HG02870 (cell line): ENCODE measurements around the gene FADS3.

Source experiments
- ATAC-seq: cut with Tn5 transposase; IDR thresholded peaks from one replicate; pipeline ENCODE4 v1.9.1; 2021; ENCODE audit warnings: mild to moderate bottlenecking, moderate library complexity; ENCODE audit not compliant: unreplicated experiment

The FADS3 gene

DNA sequence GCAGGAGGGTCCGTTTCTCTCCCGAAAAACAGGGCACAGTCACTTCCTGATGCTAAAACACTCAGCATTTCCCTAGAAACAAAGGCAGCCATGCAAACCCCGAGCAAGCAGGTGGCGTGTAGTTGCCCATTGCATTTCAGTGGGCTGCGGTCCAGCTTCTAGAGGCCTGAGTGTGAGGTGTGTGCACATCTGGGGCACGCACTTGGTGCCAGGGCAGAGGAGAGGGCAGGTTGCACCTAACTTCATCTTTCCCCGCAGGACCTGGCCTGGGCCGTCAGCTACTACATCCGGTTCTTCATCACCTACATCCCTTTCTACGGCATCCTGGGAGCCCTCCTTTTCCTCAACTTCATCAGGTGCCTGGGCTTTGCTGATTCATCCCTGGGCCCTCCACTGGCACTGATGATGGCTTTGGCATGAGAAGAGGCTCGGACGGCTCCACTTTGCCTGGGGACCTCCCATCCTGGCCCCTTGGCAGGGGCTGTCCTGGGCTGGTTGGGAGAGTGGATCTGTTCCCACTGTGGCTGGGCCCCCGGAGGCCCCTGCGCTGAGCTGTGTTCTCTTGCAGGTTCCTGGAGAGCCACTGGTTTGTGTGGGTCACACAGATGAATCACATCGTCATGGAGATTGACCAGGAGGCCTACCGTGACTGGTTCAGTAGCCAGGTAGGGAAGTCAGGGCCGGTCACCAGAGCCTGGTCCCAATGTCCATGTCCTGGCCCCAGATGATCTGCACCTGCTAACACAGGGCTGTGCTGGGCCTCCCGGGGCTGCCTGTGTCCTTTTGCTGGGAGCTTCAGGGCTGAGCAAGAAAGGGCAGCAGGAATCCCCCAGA lies 28.4 kb downstream of the FADS3 start:
- ATAC-seq, result no peak

DNA sequence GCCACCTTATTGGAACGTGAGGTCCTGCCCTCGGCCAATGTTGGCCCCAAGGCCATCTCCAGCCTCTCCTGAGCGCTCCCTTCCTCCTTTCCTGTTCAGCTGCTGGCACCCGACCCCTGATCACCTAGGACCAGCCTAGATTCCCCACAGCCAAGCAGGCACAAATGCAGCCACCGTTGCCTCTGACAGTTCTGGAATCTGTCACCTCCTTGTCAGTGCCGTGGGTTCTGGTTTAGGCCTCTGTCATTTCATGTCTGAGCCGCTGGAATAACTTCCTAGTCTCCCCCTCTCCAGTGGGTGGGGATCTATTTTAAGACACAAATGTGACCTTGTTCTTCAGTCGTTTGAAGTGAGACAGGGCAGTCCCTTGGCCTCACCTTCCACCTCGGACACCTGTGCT lies 29.7 kb downstream of the FADS3 start:
- ATAC-seq, result no peak

DNA sequence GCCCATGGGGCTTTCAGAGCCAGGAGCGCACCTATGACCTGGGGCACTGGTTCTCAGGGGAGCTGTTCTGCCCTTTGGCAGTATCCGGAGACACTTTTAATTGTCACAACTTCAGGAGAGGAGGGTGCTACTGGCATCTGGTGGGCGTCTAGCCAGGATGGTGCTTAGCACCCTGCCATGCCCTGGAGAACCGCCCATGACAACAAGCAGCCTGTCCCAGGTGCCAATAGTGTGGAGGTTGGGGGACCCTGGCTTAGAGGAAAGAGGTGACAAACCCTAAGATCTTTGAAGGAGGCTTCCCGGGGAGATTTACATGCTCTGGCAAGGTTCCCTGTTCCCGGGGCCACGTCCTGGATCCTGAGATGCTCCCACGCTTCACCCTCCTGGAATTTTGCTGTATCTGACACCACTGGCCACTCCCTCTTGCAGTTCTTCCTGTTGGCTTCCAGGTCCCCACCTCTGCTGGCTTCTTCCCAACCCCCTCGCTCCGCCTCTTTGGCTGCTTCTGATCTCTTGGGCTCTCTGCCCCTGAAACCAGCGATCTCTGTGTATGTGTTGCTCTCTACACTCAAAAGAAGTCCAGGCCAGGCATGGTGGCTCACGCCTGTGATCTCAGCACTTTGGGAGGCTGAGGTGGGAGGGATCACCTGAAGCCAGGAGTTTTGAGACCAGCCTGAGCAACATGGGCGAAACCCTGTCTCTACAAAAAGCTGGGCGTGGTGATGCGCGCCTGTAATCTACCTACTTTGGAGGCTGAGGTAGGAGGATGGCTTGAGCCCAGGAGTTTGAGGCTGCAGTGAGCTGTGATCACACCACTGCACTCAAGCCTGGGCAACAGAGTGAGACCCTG lies 31.1 kb downstream of the FADS3 start:
- ATAC-seq, result no peak

DNA sequence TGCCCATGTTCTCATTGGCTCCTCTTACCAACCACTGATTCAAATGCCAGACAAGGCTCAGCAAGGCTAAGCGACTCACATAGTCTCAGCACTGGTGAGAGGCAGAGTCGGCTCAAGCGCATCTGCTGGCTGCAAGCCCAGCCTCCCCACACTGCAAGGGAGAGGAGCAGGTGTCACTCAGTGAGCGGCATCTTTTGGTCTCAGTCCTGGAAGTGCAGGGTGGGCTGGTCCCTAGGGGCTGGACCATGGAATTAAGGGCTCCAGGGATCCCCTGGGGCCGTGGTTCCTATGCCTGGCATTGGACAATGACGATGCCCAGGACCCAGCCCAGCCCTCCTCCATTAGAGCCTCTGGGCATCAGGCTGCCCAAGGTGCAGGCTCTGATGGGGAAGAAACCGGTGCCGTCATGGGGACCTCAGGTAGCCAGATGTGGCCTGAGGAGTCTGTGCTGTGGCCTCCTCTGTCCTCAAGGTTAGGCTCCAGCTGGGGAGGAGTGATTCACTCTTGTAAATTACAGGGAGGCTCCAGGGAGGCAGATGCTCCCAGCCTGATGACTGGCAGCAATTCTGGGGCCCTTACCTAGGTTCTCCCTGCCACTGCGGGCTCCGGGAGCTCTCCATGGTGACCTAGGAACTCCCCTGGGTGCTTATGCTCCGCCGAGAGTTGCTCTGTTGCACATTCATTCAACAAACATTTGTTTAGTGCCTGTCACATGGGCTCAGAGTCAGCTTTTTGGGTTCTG lies 35.2 kb downstream of the FADS3 start:
- no peak for ATAC-seq

DNA sequence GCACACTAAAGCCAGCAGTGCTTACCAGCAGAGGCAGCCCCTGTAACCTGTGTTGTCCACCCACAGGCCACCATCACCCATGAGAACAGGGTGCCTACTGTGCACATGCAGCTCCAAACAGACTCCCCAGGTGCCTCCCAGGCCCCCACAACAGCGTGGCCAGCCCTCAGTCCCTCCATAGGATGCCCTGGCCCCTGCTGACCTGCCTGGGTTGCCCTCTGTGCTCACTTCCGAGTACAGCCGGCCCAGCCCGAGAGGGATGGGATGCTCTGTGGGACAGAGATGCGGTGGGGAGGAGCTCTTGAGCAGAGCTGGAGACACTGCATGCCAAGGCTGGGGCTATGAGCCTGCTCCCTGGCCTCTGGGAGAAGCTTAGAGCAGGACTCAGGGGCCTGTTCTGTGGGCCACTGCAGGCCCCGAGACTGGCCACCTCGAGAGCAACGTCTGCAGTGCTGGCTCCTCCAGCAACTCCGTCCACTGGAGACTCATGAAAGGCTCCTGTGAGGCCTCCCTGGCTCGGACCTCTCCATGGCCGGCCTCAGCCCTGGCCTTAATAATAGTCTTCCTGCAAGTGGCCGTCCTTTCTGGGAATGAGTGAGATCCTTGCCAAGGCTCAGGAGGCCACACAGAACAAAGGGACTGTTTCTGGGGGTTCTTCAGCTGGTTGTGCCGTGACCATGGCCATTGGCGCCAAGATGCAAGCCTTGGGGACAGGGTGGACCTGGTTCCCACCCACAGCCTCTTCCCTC lies 36.2 kb downstream of the FADS3 start:
- ATAC-seq, result no peak

DNA sequence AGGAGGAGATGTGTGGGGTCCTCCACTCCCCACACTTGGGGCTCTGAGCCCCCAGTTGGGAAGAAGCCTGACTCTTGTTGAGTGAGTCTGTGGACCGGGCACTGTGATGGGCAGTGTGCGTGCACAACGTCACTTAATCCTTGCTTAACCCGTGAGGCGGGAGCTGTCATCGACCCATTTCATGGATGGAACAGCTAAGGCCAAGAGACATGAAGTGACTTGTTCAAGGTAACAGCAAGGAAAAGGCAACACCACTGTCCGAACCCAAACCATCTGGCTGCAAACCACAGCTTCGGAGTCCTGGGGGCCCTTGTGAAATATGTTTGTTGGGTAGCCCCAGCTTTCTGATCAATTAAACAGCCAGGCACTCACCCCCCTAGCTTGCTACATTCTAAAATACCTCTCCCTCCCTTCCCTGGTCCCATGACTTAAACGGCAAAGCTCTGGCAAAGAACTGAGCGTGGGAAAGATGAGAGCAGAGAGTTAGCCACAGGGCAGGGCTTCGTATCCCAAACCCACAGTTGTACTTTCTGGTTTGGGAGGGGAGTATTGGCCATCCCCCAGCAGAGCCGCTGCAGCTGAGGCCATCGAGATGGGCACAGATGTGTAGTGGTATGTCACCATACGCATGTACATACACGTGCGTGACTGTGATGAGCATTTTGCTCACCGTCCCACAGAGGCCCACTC lies 37.0 kb downstream of the FADS3 start:
- ATAC-seq, result no peak

DNA sequence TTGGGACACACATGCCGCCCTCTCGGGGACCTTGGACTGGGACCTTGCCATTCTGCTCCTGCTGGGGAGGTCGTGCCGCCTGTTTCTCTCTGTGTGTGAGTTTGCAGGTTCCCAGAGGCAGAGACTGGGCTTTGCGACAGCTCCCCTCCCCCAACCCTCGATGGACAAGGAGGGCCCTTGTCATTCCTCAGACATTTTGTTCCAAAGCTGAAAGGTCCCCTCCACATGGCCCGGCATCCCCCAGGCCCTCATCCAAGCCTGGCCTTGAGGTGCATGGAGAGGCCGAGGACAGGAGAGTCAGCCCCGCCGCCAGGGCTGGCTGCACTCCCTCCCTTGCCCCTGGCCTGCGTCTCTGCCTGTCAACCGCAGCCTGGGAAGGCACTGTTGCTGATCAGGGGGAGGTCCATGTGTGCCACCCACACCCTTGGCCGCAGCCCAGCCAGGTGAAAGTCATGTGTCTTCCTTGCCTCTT lies 37.6 kb downstream of the FADS3 start:
- no peak for ATAC-seq

DNA sequence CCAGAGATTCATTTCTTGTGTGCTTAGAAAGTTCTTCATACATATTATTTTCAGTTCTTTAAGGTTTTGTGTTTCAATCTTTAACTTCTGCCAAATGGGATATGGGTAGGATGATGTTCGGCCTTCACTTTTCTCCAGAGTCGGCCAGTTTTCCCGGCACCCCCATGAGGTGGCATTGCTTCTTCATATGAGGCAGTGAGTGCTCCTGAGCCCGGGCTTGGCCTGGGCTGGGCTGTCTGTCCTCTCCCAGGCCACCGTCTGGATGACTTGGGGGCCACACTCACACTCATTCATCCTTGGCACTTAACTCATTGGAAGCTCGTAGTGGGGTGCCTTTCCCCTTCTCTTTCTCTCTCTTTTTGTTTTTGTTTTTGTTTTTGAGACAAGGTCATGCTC lies 39.4 kb downstream of the FADS3 start:
- ATAC-seq, result no peak

DNA sequence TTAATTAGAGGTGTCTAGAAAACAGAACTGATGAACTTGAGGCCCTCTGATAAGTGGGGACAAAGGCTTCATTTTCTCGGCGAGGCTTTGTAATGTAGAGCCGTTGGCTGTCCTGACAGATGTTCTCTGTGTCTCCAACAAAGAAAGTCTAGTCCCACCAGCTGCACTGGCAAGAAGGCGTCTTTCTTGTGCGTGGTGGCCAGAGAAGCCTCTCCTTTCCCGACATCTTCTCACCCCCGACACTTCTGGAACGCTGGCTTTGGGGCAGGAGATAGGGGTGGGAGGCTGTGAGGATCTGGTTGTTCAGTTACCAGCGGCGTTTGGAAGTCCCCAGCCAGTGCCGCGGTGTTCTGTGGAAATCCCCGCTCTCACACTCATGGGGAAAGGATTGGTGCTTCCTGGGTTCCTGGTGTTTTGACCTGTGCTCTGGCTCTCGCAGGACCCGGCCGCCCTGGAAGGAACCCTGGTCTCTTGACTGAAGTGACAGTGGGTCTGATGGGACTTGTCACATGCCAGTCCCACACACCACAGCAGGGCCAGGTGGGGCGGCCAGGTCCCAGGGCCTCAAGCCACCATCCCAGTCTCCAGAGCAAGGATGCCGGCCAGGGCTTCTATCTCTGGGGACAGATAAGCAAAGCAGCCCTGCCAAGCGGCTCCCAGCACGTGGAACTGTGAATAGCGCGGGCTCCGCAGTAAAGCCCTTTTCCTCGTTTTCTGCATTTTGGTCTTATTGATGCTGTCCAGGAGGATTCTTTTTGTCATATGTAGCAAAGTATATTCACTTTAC lies 40.0 kb downstream of the FADS3 start:
- ATAC-seq, result no peak

DNA sequence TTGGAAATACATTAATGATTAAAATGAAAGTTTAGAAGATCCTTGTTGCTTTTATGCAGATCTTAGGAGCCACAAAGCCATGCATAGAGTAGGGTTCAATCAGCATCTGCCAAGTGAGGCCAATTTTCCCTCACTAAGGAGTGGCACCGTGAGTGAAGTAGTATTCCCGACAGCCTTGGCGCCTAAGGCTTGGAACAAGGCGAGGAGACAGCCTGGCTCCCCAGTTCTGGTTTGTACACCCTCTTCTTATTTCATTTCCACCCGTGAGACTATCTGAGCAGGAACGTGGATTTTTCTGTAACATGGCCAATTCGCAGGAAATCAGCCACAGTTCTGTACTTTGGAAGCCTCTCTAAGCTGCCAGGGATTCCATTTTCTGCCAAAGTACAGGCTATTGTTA lies 40.7 kb downstream of the FADS3 start:
- no peak for ATAC-seq

DNA sequence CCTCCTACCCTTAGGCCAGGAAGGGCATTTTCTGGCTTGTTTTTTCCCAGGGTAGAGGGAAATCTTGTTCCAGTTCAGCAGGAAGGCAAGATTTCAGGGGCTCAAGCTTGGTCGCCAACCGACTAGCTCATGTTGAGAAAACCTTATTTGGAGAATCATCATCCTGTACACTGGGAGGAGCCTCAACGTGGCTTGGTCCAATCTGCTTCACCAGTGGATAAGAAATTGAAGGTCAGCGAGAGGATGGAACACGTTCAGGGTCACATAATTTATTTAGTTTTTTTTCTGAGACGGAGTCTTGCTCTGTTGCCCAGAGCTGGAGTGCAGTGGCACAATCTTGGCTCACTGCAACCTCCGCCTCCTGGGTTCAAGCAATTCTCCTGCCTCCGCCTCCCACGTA lies 42.7 kb downstream of the FADS3 start:
- ATAC-seq, result no peak

DNA sequence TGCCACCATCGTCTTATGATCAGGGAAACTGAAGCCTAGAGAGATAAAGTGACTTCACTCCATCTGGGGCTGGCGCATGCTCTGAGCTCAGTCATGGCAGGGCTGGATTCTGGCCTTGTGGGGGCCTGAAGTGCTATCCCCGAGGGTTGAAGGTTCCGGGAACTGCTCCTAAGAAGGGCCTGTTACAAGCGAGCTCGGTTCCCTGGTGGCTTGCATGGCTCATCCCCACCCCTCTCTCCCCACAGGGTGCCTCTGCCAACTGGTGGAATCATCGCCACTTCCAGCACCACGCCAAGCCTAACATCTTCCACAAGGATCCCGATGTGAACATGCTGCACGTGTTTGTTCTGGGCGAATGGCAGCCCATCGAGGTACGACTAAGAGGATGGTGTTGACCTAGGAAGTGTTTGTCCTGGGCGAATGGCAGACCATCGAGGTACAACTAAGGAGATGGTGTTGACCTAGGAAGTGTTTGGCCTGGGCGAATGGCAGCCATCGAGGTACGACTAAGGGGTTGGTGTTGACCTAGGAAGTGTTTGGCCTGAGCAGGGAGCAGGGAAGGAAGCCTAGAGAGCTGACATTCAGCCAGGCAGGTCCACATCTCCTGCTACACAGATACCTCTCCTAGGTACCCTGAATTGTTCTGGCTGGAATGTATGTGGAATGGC lies 43.3 kb downstream of the FADS3 start:
- no peak for ATAC-seq

DNA sequence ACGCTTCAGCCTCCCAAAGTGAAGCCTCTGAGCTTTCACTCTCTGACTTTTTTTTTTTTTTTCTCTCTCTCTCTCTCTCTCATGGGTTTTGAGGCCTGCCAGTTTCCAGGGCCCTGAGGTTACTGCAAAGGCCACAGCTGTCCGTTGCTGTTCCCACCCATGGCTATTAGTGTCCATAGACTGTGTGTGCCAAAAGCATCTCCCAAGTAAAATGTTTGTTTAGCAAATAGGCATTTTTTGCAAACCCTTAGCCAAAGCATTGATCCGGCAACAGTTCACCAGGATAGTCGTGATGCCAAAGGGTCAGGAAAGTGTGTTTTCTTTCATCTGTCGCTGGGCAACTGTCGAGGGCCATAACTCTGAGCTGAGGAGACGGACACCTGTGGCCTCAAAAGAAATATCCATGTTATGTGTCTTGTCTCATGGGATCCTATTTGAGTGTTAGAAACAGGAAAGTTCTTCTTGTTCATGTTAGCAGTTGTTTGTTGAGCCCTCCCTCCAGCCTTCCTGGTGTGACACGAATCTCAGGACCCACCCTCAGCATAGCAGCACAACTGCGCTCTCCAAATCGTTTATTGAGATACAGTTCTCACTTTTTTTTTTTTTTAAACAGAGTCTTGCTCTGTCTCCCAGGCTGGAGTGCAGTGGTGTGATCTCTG lies 44.9 kb downstream of the FADS3 start:
- no peak for ATAC-seq

DNA sequence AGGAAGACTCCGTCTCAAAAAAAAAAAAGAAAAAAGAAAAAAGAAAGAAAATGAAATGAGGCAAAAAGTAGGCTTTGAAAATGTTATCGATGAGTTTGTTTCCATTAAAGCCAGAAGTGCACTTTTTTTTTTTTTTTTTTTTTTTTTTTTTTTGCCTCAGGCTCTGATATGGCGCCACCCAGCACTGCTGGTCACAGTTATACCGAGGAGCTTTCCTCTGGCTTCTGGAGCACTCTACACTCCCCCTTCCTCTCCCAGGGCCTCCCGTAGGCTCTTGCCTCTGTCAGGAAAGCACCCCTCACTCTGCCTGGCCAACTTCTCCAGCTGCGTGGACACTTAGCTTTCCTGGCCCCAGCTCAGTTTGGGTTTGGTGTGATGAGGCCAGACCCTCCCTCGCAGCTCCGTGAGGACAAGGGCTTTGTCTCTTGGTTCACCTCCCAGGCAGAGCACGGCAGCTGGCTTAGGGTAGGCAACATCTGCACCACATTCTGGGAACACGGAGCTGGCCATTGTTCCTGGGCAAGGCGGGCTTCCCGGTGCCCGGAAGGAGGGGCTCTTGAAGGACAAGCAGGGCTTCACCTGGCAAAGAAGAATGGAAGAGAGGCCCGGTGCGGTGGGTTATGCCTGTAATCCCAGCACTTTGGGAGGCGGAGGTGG lies 46.3 kb downstream of the FADS3 start:
- no peak for ATAC-seq

DNA sequence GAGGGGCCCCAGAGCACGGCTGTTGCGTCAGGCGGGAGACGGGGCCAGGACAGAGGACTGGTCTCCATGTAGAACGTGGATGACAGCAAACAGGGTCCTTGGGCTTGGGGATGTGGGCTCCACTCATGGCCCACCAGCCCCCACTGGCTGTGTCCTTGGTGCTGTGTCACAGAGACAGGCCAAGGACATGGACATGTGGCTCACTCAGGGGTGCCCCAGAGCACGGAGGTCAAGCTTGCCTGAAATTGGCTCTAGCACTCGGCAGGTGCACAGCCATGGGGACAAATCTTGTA lies 48.9 kb downstream of the FADS3 start:
- ATAC-seq, result no peak

DNA sequence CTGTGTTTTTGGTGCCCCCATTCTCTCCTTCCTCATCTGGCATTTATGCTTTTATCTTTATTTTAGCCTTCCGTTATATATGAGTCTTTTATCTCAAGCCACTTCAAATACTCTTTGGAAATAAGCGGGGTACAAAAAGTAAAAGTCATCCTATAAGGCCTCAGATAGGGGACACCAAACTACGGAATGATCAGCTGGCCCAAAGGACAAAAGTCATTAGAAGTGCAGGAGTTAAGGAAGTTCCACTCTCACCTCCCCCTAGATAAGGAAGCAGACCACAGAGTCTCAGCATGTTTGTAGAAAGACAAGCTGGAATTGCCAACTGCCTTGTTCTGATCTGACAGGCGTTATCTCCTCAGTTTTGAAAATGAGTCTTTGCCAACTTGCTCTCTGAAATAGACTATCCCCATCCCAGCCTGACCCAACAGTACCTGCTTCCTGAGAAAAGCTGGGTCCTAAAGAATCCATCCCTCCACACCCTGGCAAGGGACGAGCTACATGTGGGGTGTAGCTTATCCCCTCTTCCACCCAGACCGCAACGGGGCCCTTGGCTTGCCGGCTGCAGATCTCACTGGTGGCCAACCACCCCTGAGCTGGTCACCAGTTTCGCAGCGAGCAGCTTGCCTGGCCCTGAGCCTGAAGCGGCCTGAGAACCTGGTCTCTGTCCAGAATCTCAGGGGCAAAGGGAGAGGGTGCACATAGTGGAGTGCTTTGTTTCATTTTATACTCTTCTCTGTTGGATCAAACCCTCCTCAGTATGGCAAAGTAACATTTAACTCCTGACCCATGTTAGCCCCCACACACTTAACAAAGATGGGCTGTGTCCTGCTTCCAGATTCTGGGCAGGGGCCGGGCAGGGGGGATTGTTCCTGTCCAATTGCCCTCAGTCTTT lies 49.5 kb downstream of the FADS3 start:
- ATAC-seq, result no peak

DNA sequence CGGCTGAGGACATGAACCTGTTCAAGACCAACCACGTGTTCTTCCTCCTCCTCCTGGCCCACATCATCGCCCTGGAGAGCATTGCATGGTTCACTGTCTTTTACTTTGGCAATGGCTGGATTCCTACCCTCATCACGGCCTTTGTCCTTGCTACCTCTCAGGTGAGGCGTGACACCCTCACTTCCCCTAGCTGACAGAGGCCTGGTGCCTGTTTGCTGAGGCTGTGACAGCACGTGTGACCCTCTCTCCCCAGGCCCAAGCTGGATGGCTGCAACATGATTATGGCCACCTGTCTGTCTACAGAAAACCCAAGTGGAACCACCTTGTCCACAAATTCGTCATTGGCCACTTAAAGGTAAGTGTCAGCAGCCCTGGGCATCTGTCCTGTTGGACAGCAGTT lies 51.0 kb downstream of the FADS3 start:
- ATAC-seq, result no peak
